ENCODE results near the gene EBNA1BP2.
"Not testable (repeated sequence)": the region's sequence is repeated elsewhere in the genome, so short reads cannot be mapped to it uniquely, and the experiment has no call there.

Gene EBNA1BP2

DNA sequence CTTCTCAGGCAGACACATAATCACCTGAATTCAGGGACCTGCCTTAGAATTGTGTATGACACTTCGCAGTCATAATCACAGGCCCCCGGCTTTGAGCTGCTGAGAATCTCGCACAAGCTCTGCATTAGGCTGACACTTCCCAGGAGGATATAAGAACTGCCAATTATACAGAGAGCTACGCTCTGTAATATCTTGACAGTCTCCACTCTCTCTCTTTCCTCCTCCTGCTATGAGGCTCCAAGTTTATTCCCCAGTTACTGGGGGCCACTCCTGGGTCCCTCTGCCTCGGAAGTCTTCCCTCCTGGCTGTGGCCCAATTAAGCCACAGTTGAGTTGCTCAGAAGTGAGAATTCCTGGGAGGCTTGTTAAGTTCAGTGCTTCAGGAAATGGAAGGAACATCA is 42.7 kb downstream of the EBNA1BP2 start:
- Histone ChIP-seq H3K27me3 (ENCODE audit: control insufficient read depth, insufficient read depth, low read length) (no peaks in the 10 kb centered on the region), H3K9ac (no peak overlapping the region), H3K27ac (no peak overlapping the region), H3K4me3 (ENCODE audit: low read depth, low read length) (no peak overlapping the region), H3K9me3 (ENCODE audit: control insufficient read depth, low read length) (no peaks in the 10 kb centered on the region), H3K4me2 (ENCODE audit: low read length) (no peak overlapping the region), H3K36me3 (ENCODE audit: control insufficient read depth, insufficient read depth, low read length) (no peaks in the 10 kb centered on the region), H3K4me1 (no peaks in the 10 kb centered on the region), H3K79me2 (peaks cover 4% of the 10 kb centered on the region), H2AFZ (no peak overlapping the region)
- TF ChIP-seq, protein P1, sequence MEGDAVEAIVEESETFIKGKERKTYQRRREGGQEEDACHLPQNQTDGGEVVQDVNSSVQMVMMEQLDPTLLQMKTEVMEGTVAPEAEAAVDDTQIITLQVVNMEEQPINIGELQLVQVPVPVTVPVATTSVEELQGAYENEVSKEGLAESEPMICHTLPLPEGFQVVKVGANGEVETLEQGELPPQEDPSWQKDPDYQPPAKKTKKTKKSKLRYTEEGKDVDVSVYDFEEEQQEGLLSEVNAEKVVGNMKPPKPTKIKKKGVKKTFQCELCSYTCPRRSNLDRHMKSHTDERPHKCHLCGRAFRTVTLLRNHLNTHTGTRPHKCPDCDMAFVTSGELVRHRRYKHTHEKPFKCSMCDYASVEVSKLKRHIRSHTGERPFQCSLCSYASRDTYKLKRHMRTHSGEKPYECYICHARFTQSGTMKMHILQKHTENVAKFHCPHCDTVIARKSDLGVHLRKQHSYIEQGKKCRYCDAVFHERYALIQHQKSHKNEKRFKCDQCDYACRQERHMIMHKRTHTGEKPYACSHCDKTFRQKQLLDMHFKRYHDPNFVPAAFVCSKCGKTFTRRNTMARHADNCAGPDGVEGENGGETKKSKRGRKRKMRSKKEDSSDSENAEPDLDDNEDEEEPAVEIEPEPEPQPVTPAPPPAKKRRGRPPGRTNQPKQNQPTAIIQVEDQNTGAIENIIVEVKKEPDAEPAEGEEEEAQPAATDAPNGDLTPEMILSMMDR (IDR thresholded peaks at IDR 0.05), result no peak

DNA sequence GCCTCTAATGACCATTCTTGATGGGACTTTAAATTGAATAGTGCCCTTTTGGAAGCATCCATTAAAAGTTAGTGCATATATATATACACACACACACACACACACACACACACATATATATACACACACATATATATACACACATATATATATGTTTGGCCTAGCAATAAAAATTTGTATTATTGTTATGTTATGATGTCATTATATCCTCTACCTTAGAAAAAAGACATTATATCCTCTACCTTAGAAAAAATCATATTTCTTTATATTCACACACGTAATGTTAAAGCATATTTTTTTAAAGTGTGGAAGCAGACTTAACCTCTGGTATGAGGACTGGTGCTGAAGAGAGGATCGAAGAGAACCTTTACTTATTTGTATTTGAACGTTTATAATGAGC is 43.3 kb downstream of the EBNA1BP2 start:
- Histone ChIP-seq H3K79me2 (peaks cover 7% of the 10 kb centered on the region), H3K4me2 (ENCODE audit: low read length) (no peak overlapping the region), H3K27ac (no peak overlapping the region), H3K4me1 (no peaks in the 10 kb centered on the region), H2AFZ (no peak overlapping the region), H3K9ac (no peak overlapping the region), H3K27me3 (ENCODE audit: control insufficient read depth, insufficient read depth, low read length) (no peaks in the 10 kb centered on the region), H3K36me3 (ENCODE audit: control insufficient read depth, insufficient read depth, low read length) (no peaks in the 10 kb centered on the region), H3K4me3 (ENCODE audit: low read depth, low read length) (no peak overlapping the region), H3K9me3 (ENCODE audit: control insufficient read depth, low read length) (no peaks in the 10 kb centered on the region)
- TF ChIP-seq, protein P1 (IDR thresholded peaks at IDR 0.05), result no peak

DNA sequence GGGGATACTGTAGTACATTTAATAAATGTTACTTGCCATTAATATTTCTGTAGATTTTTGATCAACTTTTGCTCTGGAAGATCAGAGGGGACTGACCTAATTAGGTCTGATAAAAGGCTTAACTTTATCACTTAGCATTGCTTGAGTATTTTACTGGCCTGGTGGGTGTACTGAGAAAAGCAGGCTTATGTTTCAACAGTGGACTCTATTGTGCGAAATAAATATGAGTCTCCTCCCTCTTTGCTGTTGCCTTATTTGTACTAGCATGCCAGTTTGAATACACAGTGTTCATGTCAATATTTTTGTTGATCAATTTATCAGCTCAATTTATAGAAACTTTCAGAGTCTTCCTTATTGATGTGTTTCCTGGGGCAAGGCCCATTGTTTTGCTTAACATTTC is 49.1 kb downstream of the EBNA1BP2 start:
- no peak overlapping the region for H3K4me2 ChIP-seq (ENCODE audit: low read length)
- H3K27me3 ChIP-seq (ENCODE audit: control insufficient read depth, insufficient read depth, low read length), result no peaks in the 10 kb centered on the region
- no peak overlapping the region for H3K9ac ChIP-seq
- no peak overlapping the region for H2AFZ ChIP-seq
- H3K4me1 ChIP-seq, result no peaks in the 10 kb centered on the region
- no peaks in the 10 kb centered on the region for H3K36me3 ChIP-seq (ENCODE audit: control insufficient read depth, insufficient read depth, low read length)
- H3K4me3 ChIP-seq (ENCODE audit: low read depth, low read length), result no peak overlapping the region
- H3K9me3 ChIP-seq (ENCODE audit: control insufficient read depth, low read length), result no peaks in the 10 kb centered on the region
- TF ChIP-seq, protein P1 (IDR thresholded peaks at IDR 0.05), result no peak
- peaks cover 9% of the 10 kb centered on the region for H3K79me2 ChIP-seq
- H3K27ac ChIP-seq, result no peak overlapping the region

DNA sequence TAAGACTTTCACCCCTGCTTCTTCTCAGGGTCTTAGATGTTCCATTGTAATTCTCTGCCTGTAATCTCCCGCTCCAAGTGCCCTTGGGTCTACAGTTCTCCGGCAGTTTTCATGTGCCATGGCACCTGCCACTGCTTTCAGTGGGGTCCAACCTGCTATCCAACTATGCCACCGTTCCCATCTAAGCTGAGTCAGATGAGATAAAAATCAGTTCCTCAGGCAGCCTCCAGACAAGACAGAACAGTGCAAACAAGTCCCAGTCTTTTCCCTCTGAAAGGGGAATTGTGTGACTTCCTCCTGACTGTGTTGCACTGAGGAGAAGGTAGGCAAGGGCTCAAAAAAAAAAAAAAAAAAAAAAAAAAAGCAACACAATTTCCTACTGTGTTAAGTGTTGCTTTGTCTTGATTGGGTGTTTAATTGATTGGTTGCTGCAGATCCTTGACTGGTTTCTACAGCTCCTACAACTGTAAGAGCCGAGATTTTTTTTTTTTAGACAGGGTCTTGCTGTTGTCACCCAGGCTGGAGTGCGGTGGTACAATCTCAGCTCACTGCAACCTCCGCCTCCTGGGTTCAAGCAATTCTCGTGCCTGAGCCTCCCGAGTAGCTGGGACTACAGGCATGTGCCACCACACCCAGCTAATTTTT is 50.7 kb downstream of the EBNA1BP2 start:
- no peaks in the 10 kb centered on the region for H3K36me3 ChIP-seq (ENCODE audit: control insufficient read depth, insufficient read depth, low read length)
- no peaks in the 10 kb centered on the region for H3K27me3 ChIP-seq (ENCODE audit: control insufficient read depth, insufficient read depth, low read length)
- peak overlapping the region; percentile 80 for H3K27ac ChIP-seq
- H3K9ac ChIP-seq, result no peak overlapping the region
- H3K9me3 ChIP-seq (ENCODE audit: control insufficient read depth, low read length), result no peaks in the 10 kb centered on the region
- no peaks in the 10 kb centered on the region for H3K4me1 ChIP-seq
- H3K79me2 ChIP-seq, result peaks cover 9% of the 10 kb centered on the region
- H3K4me3 ChIP-seq (ENCODE audit: low read depth, low read length), result peak overlapping the region; percentile 49
- peak overlapping the region; percentile 60 for H2AFZ ChIP-seq
- TF ChIP-seq, protein P1 (IDR thresholded peaks at IDR 0.05), result no peak
- H3K4me2 ChIP-seq (ENCODE audit: low read length), result peak overlapping the region; percentile 63

DNA sequence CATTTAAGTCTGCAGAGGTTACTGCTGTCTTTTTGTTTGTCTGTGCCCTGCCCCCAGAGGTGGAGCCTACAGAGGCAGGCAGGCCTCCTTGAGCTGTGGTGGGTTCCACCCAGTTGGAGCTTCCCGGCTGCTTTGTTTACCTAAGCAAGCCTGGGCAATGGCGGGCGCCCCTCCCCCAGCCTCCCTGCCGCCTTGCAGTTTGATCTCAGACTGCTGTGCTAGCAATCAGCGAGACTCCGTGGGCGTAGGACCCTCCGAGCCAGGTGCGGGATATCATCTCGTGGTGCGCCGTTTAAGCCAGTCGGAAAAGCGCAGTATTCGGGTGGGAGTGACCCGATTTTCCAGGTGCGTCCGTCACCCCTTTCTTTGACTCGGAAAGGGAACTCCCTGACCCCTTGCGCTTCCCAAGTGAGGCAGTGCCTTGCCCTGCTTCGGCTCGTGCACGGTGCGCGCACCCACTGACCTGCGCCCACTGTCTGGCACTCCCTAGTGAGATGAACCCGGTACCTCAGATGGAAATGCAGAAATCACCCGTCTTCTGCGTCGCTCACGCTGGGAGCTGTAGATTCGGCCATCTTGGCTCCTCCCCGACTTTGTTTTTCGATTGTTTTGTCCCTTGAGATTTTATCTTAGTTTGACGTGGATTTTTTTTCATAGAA is 52.0 kb downstream of the EBNA1BP2 start:
- H3K4me3 ChIP-seq (ENCODE audit: low read depth, low read length), result peak overlapping the region; percentile 49
- H3K79me2 ChIP-seq; H3K9ac ChIP-seq; H3K4me2 ChIP-seq (ENCODE audit: low read length); H3K9me3 ChIP-seq (ENCODE audit: control insufficient read depth, low read length); H3K27me3 ChIP-seq (ENCODE audit: control insufficient read depth, insufficient read depth, low read length); H3K36me3 ChIP-seq (ENCODE audit: control insufficient read depth, insufficient read depth, low read length); H3K4me1 ChIP-seq: not testable (repeated sequence)
- peak overlapping the region; percentile 80 for H3K27ac ChIP-seq
- peak overlapping the region; percentile 60 for H2AFZ ChIP-seq

Measured in parathyroid adenoma (tissue), 2 donors.